Activated gamma-delta T cell (primary cell): ENCODE data around the gene GPC6.

Source experiments
- DNase-seq: peaks from one replicate; lab custom pipeline; 2025; lab: John Stamatoyannopoulos, UW

Gene GPC6

GRCh38 chr13:93603043-93603442, 376.4 kb downstream of the GPC6 start:
- DNase-seq, result no peak

- DNase-seq, result no peak
These were observed 388.2 kb downstream of the GPC6 start for GRCh38 chr13:93614776-93615175.

- no peak for DNase-seq
These were observed 393.7 kb downstream of the GPC6 start for GRCh38 chr13:93620181-93620765.

GRCh38 chr13:93621051-93621450, 394.4 kb downstream of the GPC6 start:
- no peak for DNase-seq

GRCh38 chr13:93621966-93622365, 395.4 kb downstream of the GPC6 start:
- DNase-seq, result no peak

GRCh38 chr13:93624311-93624777, 397.7 kb downstream of the GPC6 start:
- DNase-seq, result no peak

- DNase-seq, result no peak
These were observed 398.9 kb downstream of the GPC6 start for GRCh38 chr13:93625536-93625935.

- no peak for DNase-seq
These were observed 401.7 kb downstream of the GPC6 start for GRCh38 chr13:93628136-93628797.

- DNase-seq, result no peak
These were observed 409.0 kb downstream of the GPC6 start for GRCh38 chr13:93635616-93636032.

GRCh38 chr13:93637852-93638251, 411.2 kb downstream of the GPC6 start:
- DNase-seq, result no peak

- no peak for DNase-seq
These were observed 413.8 kb downstream of the GPC6 start for GRCh38 chr13:93640452-93640851.

- DNase-seq, result no peak
These were observed 419.6 kb downstream of the GPC6 start for GRCh38 chr13:93646245-93646644.

GRCh38 chr13:93649496-93649895, 422.9 kb downstream of the GPC6 start:
- DNase-seq, result no peak

GRCh38 chr13:93653776-93654175, 427.2 kb downstream of the GPC6 start:
- DNase-seq, result no peak

GRCh38 chr13:93655154-93655553, 428.5 kb downstream of the GPC6 start:
- no peak for DNase-seq

- DNase-seq, result no peak
These were observed 433.9 kb downstream of the GPC6 start for GRCh38 chr13:93660391-93661063.

GRCh38 chr13:93670866-93671265, 444.3 kb downstream of the GPC6 start:
- DNase-seq, result no peak

GRCh38 chr13:93672996-93673395, 446.4 kb downstream of the GPC6 start:
- DNase-seq, result no peak

- DNase-seq, result no peak
These were observed 447.3 kb downstream of the GPC6 start for GRCh38 chr13:93673885-93674284.

GRCh38 chr13:93674337-93674755, 447.7 kb downstream of the GPC6 start:
- DNase-seq, result no peak

GRCh38 chr13:93680329-93680728, 453.7 kb downstream of the GPC6 start:
- DNase-seq, result no peak

GRCh38 chr13:93685900-93686299, 459.3 kb downstream of the GPC6 start:
- DNase-seq, result no peak

- no peak for DNase-seq
These were observed 459.8 kb downstream of the GPC6 start for GRCh38 chr13:93686399-93686798.
